ENCODE measurements around the gene ITPRIPL2. TPM values are rescaled to one million over a fixed set of nuclear protein-coding genes. Genes with fewer than 3 reads are reported as not detected.

Gene ITPRIPL2
- polyA plus RNA-seq, 1 donor, result 21.3 TPM

- no peak for DNase-seq (ENCODE audit: low read depth)
These were observed 19.9 kb upstream of the ITPRIPL2 start for GRCh38 chr16:19093631-19094541.

GRCh38 chr16:19094542-19095365 lies 19.0 kb upstream of the ITPRIPL2 start:
- no peak for DNase-seq (ENCODE audit: low read depth)

GRCh38 chr16:19095654-19096053 lies 18.1 kb upstream of the ITPRIPL2 start:
- no peak for DNase-seq (ENCODE audit: low read depth)

GRCh38 chr16:19098173-19098572 lies 15.6 kb upstream of the ITPRIPL2 start:
- no peak for DNase-seq (ENCODE audit: low read depth)

GRCh38 chr16:19102187-19102872 lies 11.4 kb upstream of the ITPRIPL2 start:
- DNase-seq (ENCODE audit: low read depth), result no peak

- no peak for DNase-seq (ENCODE audit: low read depth)
These were observed 9.2 kb upstream of the ITPRIPL2 start for GRCh38 chr16:19104607-19105006.

GRCh38 chr16:19105131-19105530 lies 8.6 kb upstream of the ITPRIPL2 start:
- no peak for DNase-seq (ENCODE audit: low read depth)

GRCh38 chr16:19105891-19106624 lies 7.7 kb upstream of the ITPRIPL2 start:
- no peak for DNase-seq (ENCODE audit: low read depth)

GRCh38 chr16:19106625-19107020 lies 7.1 kb upstream of the ITPRIPL2 start:
- no peak for DNase-seq (ENCODE audit: low read depth)

GRCh38 chr16:19108409-19109287 lies 5.1 kb upstream of the ITPRIPL2 start:
- DNase-seq (ENCODE audit: low read depth), result no peak

- no peak for DNase-seq (ENCODE audit: low read depth)
These were observed 4.5 kb upstream of the ITPRIPL2 start for GRCh38 chr16:19109288-19109664.

- DNase-seq (ENCODE audit: low read depth), result no peak
These were observed 3.0 kb upstream of the ITPRIPL2 start for GRCh38 chr16:19110537-19111360.

- no peak for DNase-seq (ENCODE audit: low read depth)
These were observed 1.7 kb upstream of the ITPRIPL2 start for GRCh38 chr16:19112099-19112407.

GRCh38 chr16:19114359-19115147 lies 789 bp downstream of the ITPRIPL2 start:
- no peak for DNase-seq (ENCODE audit: low read depth)

GRCh38 chr16:19115148-19116021 lies 1.6 kb downstream of the ITPRIPL2 start:
- no peak for DNase-seq (ENCODE audit: low read depth)

GRCh38 chr16:19116711-19117449 lies 3.1 kb downstream of the ITPRIPL2 start:
- DNase-seq (ENCODE audit: low read depth), result no peak

- DNase-seq (ENCODE audit: low read depth), result no peak
These were observed 5.2 kb downstream of the ITPRIPL2 start for GRCh38 chr16:19118938-19119431.
